ENCODE measurements around the gene PEA15. TPM values are rescaled to one million over a fixed set of nuclear protein-coding genes. Genes with fewer than 3 reads are reported as not detected.

The PEA15 gene
- total and polyA plus RNA-seq, 4 donors = 8.1 to 44.5 (median 11.1) TPM

DNA sequence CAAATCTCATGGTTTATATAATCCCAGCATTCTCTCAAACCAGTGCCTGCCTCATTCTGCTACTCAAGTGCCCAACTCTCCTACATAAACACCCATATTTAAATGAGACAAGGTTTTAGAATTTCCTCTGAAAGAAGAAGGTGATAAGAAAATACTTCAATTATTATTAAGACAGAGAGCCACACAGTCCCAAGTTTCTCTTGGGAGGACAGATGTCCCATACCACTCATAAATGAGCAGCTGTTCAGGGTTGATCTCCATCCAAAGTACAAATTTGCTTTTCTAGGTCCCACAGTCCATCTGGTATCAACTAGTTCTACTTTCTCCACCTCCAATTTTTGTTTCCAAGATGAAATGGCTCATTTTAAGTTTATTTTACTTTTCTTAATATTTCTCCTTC is 45.8 kb downstream of the PEA15 start:
- DNase-seq (ENCODE audit: low spot score) = no peak
- H3K9ac ChIP-seq (ENCODE audit: low read depth in 1 of 2, low read length in 2 of 2) = no peak overlapping the region
- TF ChIP-seq RXRA (IDR thresholded peaks at IDR 0.05) = peak in 1 of 2 donors; percentile 38
- no peak for TF ChIP-seq GABPA (IDR thresholded peaks at IDR 0.05 in 1 of 2, conservative IDR thresholded peaks at IDR 0.05 in 1 of 2)
- peak; percentile 79 to 90 for TF ChIP-seq HNF4A (conservative IDR thresholded peaks at IDR 0.05)
- H3K4me1 ChIP-seq (ENCODE audit: control insufficient read depth in 4 of 4, insufficient read depth in 4 of 4, low read length in 3 of 4) = peaks cover 3 to 41% (median 34%) of the 10 kb centered on the region in 4 donors
- H3K36me3 ChIP-seq (ENCODE audit: control insufficient read depth in 4 of 4, insufficient read depth in 3 of 4, low read depth in 1 of 4, low read length in 3 of 4) = peaks cover 0 to 4% (median 2%) of the 10 kb centered on the region in 4 donors
- no peaks in the 10 kb centered on the region for H3K9me3 ChIP-seq (ENCODE audit: control insufficient read depth in 4 of 4, low read length in 3 of 4)
- H3K27me3 ChIP-seq (ENCODE audit: control insufficient read depth in 4 of 4, insufficient read depth in 4 of 4, low read length in 3 of 4) = no peaks in the 10 kb centered on the region
- H3K27ac ChIP-seq (ENCODE audit: low read depth in 1 of 2, low read length in 2 of 2) = peak overlapping the region; percentile 9 to 57
- no peak overlapping the region for H3K4me3 ChIP-seq (ENCODE audit: low read depth in 1 of 3, low read length in 3 of 3)

DNA sequence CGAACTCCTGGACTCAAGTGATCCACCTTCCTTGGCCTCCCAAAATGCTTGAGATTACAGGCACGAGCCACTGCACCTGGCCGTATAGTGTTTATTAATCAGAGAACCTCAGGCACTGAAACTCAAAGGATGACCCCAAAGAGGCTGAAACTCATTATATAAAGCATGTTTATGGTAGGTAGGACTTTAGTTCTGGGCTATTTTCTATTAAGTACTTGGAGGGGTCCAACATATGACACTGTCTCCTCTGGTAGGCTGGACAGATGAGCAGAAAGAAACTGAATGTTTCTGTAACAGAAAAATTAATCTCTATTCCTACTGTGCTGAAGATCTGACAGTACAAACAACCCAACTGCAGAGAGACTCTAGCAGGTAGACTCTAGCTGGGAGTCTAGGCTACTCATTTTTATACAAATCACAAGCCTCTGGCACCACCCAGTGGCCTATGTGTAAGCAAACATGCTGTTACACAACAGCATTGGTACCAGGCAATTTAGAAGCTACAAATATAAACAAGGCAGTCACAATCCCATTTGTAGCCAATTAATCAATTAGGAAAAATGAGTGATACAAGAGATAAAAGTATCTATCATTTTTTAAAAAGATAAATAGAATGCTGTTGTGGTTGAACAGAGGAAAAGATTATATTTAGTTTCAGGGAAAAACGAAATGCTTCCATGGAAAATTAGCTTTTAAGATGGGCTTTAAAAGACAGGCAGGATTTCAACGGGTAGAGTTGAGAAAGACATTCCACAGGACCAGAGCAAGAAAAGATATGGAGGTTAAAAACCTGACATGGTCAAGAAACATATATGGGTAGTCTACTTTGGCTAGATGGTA is 46.7 kb downstream of the PEA15 start:
- Histone ChIP-seq H3K4me1 (ENCODE audit: control insufficient read depth in 4 of 4, insufficient read depth in 4 of 4, low read length in 3 of 4) (peaks cover 3 to 39% (median 31%) of the 10 kb centered on the region in 4 donors), H3K9me3 (ENCODE audit: control insufficient read depth in 4 of 4, low read length in 3 of 4) (no peaks in the 10 kb centered on the region), H3K27ac (ENCODE audit: low read depth in 1 of 2, low read length in 2 of 2) (peak overlapping the region; percentile 20 to 57), H3K36me3 (ENCODE audit: control insufficient read depth in 4 of 4, insufficient read depth in 3 of 4, low read depth in 1 of 4, low read length in 3 of 4) (peaks cover 0 to 4% (median 2%) of the 10 kb centered on the region in 4 donors), H3K9ac (ENCODE audit: low read depth in 1 of 2, low read length in 2 of 2) (peak overlapping the region; percentile 38 to 39), H3K27me3 (ENCODE audit: control insufficient read depth in 4 of 4, insufficient read depth in 4 of 4, low read length in 3 of 4) (no peaks in the 10 kb centered on the region), H3K4me3 (ENCODE audit: low read depth in 1 of 3, low read length in 3 of 3) (no peak overlapping the region)
- 57% methylated on average over 5 of the region's 5 CpGs for WGBS
- peak; percentile 46 for DNase-seq (ENCODE audit: low spot score)
- peak; percentile 27 to 33 for TF ChIP-seq HNF4A (conservative IDR thresholded peaks at IDR 0.05)
- TF ChIP-seq, protein P1, sequence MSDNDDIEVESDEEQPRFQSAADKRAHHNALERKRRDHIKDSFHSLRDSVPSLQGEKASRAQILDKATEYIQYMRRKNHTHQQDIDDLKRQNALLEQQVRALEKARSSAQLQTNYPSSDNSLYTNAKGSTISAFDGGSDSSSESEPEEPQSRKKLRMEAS (IDR thresholded peaks at IDR 0.05) = no peak
- TF ChIP-seq RXRA (IDR thresholded peaks at IDR 0.05) = peak in 1 of 2 donors; percentile 6
- TF ChIP-seq, protein P2, sequence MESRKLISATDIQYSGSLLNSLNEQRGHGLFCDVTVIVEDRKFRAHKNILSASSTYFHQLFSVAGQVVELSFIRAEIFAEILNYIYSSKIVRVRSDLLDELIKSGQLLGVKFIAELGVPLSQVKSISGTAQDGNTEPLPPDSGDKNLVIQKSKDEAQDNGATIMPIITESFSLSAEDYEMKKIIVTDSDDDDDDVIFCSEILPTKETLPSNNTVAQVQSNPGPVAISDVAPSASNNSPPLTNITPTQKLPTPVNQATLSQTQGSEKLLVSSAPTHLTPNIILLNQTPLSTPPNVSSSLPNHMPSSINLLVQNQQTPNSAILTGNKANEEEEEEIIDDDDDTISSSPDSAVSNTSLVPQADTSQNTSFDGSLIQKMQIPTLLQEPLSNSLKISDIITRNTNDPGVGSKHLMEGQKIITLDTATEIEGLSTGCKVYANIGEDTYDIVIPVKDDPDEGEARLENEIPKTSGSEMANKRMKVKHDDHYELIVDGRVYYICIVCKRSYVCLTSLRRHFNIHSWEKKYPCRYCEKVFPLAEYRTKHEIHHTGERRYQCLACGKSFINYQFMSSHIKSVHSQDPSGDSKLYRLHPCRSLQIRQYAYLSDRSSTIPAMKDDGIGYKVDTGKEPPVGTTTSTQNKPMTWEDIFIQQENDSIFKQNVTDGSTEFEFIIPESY (IDR thresholded peaks at IDR 0.05) = no peak
- no peak for TF ChIP-seq EGR1 (IDR thresholded peaks at IDR 0.05; ENCODE audit: low read depth in 2 of 2)
- no peak for TF ChIP-seq TAF1 (conservative IDR thresholded peaks at IDR 0.05)
- TF ChIP-seq FOXA1 (IDR thresholded peaks at IDR 0.05) = no peak
- TF ChIP-seq YY1 (IDR thresholded peaks at IDR 0.05) = peak; percentile 9
- TF ChIP-seq SP1 (IDR thresholded peaks at IDR 0.05) = peak; percentile 23
- TF ChIP-seq, protein P3, sequence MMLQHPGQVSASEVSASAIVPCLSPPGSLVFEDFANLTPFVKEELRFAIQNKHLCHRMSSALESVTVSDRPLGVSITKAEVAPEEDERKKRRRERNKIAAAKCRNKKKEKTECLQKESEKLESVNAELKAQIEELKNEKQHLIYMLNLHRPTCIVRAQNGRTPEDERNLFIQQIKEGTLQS (IDR thresholded peaks at IDR 0.05) = no peak
- peak; percentile 93 to 96 for TF ChIP-seq RAD21 (IDR thresholded peaks at IDR 0.05)
- no peak for TF ChIP-seq HNF4G (IDR thresholded peaks at IDR 0.05)
- no peak for TF ChIP-seq NR2F2 (IDR thresholded peaks at IDR 0.05)
- TF ChIP-seq GABPA (IDR thresholded peaks at IDR 0.05 in 1 of 2, conservative IDR thresholded peaks at IDR 0.05 in 1 of 2) = no peak
- TF ChIP-seq, protein P4, sequence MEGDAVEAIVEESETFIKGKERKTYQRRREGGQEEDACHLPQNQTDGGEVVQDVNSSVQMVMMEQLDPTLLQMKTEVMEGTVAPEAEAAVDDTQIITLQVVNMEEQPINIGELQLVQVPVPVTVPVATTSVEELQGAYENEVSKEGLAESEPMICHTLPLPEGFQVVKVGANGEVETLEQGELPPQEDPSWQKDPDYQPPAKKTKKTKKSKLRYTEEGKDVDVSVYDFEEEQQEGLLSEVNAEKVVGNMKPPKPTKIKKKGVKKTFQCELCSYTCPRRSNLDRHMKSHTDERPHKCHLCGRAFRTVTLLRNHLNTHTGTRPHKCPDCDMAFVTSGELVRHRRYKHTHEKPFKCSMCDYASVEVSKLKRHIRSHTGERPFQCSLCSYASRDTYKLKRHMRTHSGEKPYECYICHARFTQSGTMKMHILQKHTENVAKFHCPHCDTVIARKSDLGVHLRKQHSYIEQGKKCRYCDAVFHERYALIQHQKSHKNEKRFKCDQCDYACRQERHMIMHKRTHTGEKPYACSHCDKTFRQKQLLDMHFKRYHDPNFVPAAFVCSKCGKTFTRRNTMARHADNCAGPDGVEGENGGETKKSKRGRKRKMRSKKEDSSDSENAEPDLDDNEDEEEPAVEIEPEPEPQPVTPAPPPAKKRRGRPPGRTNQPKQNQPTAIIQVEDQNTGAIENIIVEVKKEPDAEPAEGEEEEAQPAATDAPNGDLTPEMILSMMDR (IDR thresholded peaks at IDR 0.05; ENCODE audit: low read depth, low read length, missing input control) = peak; percentile 88
- TF ChIP-seq JUND (IDR thresholded peaks at IDR 0.05) = no peak
- TF ChIP-seq, protein P5, sequence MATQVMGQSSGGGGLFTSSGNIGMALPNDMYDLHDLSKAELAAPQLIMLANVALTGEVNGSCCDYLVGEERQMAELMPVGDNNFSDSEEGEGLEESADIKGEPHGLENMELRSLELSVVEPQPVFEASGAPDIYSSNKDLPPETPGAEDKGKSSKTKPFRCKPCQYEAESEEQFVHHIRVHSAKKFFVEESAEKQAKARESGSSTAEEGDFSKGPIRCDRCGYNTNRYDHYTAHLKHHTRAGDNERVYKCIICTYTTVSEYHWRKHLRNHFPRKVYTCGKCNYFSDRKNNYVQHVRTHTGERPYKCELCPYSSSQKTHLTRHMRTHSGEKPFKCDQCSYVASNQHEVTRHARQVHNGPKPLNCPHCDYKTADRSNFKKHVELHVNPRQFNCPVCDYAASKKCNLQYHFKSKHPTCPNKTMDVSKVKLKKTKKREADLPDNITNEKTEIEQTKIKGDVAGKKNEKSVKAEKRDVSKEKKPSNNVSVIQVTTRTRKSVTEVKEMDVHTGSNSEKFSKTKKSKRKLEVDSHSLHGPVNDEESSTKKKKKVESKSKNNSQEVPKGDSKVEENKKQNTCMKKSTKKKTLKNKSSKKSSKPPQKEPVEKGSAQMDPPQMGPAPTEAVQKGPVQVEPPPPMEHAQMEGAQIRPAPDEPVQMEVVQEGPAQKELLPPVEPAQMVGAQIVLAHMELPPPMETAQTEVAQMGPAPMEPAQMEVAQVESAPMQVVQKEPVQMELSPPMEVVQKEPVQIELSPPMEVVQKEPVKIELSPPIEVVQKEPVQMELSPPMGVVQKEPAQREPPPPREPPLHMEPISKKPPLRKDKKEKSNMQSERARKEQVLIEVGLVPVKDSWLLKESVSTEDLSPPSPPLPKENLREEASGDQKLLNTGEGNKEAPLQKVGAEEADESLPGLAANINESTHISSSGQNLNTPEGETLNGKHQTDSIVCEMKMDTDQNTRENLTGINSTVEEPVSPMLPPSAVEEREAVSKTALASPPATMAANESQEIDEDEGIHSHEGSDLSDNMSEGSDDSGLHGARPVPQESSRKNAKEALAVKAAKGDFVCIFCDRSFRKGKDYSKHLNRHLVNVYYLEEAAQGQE (IDR thresholded peaks at IDR 0.05) = no peak
- peak; percentile 54 for TF ChIP-seq FOXA2 (IDR thresholded peaks at IDR 0.05)
